GM12874 (cell line): ENCODE results near the gene NOVA2.

ENCODE experiments used
- TF ChIP-seq, protein P1 (sequence below): IDR thresholded peaks from 2 replicates; pipeline ENCODE4 v1.5.1; 2011; ENCODE audit warnings: low read depth, mild to moderate bottlenecking, control low read depth, low read length, moderate library complexity; ENCODE audit not compliant: insufficient read depth

The NOVA2 gene

DNA sequence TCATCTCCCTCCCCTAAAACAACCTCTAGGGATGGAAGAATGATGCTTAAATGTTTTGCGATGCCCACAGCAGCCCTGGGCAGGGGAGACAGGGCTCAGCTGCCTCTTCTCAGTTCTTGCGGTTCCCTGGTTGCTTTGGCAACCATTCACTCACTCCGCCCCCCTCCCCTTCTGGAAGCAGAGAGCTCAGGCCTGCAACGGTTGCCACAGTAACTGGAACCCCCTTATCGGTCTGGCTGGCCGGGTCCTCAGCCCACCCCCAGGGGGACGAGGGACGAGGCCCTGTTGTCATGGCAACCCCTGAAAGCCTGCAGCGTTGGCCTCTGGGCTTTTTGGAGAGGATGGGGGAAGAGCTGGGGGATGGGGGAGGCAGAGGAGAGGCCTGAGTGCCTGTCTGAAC is 19.5 kb downstream of the NOVA2 start:
- TF ChIP-seq, protein P1, sequence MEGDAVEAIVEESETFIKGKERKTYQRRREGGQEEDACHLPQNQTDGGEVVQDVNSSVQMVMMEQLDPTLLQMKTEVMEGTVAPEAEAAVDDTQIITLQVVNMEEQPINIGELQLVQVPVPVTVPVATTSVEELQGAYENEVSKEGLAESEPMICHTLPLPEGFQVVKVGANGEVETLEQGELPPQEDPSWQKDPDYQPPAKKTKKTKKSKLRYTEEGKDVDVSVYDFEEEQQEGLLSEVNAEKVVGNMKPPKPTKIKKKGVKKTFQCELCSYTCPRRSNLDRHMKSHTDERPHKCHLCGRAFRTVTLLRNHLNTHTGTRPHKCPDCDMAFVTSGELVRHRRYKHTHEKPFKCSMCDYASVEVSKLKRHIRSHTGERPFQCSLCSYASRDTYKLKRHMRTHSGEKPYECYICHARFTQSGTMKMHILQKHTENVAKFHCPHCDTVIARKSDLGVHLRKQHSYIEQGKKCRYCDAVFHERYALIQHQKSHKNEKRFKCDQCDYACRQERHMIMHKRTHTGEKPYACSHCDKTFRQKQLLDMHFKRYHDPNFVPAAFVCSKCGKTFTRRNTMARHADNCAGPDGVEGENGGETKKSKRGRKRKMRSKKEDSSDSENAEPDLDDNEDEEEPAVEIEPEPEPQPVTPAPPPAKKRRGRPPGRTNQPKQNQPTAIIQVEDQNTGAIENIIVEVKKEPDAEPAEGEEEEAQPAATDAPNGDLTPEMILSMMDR: no peak

DNA sequence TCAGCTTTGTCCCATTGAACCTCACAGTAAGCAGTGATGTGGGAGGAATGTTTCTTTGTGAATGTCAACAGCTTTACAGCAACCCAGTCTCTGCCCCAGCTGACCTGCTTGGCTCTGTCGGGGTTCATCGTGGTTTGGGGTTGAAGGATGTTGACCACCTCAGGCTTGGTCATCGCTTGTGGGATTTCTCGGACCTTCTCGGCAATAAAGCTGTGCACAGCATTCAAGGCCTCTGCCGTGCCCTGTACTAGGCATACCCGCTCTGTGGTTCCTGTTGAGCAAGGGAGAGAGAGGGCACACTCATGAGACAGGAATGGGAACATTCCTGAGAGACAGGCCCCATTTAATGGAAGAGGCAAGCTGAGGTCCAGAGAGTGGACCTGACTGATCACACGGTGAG is 20.0 kb downstream of the NOVA2 start:
- TF ChIP-seq, protein P1: no peak

DNA sequence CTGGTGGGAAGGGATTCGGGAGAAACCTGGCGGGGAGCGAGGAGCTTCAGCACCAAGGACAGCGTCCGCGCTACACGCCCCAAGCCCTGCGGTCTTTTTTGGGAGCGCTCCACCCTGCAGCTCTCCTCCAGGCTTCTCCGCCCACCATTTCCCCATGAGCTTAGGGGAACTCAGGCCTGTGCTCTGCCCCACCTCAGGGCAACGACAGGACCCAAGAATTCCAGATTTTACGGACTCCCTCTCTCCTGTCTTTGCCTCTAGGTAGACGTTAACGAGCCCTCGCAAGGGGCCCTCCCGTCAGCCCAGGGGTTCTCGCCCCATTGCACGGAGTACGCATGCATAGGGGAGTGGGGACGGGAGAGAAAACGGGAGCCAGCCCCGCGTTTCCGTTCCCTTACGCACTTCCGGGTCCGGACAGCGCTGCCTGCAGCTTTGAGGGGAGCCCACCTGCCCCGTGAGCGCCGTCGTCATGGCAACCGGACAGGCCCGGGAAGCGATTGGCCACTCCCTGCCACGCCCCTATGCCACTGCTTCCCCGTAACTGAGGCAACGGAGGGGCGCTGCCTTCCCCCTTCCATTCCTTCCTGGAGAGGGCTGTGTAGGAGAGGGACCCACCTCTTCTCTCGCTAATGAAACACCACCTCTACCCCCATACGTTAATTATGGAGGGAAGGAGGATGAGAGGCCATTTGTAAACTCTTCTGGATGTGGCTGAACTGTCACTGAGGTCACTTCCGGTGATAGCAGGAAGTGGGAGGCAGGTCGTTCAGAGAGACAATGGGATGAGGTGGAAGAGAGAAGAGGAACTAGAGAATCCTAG is 20.8 kb downstream of the NOVA2 start:
- TF ChIP-seq, protein P1: no peak

DNA sequence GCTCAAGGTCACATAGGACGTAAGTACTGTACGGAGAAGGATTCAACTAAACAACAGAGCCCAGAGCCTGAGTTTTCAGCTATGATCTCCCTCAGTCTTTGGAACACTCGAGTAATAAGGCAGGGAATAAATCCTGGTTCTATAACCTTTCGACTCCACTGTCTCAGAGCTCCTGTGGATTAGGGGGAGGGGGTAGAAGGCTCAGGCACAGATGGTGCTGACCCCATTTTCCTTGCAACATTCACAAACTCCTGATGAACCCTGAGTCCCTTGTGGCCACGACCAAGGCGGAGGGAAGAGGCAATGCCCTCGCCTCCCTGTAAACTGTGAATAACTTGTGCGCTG is 21.4 kb downstream of the NOVA2 start:
- TF ChIP-seq, protein P1: no peak

DNA sequence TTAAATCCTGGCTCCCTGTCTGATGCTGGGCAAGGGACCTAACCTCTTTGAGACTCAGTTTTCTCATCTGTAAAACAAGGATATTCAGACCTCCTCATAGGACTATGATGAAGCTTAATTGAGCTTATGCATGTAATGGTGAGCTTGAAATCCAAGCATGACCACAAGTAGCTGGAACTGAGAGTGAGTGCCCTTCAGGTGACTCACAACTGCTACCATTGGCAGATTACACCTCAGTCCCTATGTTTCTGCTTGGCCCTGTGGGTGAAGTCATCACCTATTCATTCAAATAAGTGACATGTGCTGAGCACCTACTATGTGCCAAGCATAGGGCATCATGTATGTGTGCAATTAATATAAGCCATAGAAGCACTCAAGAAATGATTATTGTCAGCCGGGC is 25.7 kb downstream of the NOVA2 start:
- TF ChIP-seq, protein P1: no peak

DNA sequence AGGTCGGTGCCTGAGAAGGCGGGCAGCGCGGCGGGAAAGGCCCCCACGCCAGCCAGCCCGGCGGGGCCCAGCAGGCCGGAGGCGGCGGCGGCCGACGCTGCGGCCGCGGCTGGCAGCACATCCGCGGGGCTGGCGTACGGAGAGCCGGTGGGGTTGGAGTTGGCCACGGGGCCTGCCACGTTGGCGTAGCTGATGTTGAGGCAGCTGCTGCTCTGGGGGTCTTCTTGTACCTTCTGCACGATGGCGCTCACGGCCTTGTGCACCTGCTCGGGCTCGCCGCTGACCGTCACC is 33.2 kb downstream of the NOVA2 start:
- TF ChIP-seq, protein P1: no peak

DNA sequence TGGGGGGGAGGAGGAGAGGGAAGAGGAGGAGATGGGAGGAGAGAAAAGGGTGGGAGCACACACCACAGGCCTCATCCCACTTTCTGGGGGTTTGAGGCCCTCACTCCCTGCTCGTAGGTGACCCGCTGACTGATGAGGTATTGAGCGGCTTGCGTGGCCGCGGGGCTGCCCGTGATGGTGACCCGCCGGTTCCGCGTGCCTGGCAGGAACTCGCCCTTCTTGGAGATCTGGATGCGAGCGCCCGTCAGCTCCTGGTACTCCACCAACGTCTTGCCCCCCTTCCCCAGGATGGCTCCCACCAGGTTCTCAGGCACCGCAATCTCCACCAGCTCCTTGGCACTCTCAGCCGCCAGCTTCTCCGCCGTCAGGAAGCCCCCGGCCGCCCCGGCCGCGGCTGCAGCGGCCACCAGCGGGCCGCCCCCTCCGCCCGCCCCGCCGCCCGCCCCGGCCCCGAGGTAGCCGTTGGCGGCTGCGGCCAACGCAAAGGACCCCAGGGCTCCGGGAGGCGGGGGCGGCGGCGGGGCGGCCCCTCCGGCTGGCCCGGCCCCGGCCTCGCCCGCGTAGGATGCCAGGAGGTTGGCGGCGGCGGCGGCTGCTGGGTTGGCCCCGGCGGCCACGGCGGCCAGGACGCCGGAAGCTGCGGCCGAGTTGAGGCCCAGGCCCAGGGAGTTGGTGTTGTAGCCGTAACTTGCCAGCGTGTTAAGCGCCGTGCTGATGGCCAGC is 33.7 kb downstream of the NOVA2 start:
- TF ChIP-seq, protein P1: no peak
